ENCODE results near the gene RASL12.
"Not testable (repeated sequence)": the region's sequence is repeated elsewhere in the genome, so short reads cannot be mapped to it uniquely, and the experiment has no call there.

RASL12 gene

DNA sequence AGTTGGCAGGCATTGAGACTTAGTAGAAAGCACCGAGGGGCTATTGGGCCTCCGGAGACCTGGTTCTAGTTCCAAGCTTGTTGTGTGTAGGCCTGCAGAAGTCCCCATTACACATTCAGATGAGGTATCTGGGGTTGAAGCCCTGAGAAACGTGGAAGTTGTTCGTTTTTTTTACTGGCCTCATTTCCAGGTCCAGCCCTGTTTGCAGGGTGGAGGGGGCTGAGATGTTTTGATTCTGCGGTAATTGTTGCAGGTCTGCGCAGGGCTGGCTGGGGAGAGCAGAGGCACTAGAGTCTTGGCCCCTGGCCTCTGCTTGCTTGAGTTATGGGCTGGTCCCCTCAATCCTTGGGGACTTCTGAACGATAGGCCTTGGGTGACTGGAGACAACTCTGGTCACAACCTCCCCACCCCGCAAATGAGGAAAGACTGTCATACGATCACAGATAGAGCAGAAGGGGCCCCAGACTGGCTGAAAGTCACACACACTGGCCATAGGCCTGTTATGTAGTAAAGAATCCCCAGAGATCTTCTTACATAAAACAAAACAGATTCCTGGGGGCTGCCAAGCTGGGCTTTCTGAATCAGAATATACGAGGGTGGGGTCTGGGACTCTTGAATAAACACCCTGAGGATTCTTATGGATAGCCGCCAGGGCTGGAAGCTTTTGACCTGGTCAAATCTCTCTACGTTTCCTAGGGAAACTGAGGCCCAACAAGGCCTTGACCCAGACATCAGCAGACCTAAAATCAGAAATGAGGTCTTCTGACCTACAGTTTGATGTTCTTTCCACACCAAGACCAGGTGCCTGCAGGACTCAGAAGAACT, 24.4 kb upstream of the RASL12 start:
- no peak for DNase-seq

DNA sequence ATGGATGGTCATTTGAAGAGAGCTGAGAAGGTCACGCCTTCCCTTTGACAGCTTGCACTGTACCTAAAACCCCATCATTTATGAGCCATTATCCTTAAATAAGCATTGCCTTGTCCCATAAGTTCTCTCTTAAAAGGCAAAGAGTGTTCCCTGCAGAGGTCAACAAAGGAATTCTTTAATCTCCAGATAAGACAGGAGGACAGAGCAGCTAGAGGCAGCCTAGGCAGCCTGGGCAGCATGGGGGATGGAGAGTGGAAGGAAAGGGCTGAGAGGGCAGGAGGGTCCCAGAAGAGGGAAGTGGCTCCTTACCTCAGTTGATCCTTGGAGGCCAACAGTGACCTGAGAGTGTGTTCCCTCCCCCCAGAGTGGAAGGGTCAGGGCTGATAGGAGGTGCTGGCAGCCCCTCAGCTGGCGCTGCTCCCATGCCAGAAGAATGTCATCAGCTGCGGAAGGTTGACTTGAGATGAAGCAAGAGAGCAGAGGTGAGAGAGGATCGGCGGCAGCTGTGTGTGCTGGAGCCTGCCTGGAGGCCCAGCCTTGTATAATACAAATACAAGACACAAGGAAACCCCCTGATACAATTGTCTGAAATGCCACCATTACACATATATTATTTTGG, 21.5 kb upstream of the RASL12 start:
- DNase-seq, result no peak

DNA sequence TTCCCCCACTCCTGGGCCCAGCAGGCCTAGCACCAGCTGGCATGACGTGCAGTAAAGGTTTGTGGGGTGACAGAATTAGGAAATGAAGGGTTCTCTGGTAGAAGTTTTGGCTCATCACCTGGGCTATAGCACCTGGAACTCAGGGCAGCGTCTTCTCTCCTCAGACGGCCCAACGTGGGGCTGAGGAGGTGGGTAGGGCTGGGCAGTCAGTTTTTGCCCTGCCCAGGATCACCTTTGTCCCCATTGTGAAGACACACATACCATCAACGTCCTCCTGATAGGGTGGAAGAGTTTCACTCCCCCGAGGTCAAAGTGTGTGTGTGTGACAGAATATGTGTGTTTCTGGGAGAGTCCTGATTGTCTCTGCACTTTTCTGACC, 20.8 kb upstream of the RASL12 start:
- no peak for DNase-seq

DNA sequence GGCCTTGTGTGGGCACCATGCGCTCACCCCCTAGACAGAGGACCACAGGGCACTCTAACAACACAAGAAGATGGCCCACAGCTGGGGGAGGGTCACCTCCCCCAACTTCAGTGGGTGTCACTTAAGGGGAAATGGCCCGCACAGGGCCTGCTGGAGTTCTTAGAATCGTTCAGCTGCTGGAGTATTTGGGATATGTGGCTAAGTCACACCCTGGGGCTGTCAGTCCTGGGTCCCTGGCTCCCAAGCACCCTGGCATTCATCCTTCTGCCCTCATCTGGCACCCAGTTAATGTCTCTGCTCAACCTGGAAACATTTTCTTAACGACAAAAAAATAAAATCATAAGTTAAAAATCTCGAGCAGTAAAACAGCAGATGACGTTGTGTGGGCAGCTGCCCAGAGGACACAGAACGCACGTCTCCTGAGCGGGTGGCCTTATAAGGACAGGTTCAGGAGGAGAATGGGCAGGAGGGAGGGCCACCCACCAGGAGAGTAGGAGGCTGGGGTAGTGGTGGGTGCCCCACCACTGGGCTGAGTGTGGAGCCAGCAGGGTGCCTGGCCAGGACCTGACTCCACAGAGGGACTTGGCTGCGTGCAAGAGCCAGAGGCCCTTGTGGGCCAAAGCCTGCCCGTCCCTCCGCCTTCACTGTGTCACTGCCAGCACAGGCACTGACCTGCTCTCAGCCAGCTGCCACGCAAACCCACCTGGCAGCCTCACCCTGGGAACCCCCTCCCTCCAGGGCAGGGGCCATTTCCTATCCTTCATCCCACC, 20.3 kb upstream of the RASL12 start:
- DNase-seq, result no peak

DNA sequence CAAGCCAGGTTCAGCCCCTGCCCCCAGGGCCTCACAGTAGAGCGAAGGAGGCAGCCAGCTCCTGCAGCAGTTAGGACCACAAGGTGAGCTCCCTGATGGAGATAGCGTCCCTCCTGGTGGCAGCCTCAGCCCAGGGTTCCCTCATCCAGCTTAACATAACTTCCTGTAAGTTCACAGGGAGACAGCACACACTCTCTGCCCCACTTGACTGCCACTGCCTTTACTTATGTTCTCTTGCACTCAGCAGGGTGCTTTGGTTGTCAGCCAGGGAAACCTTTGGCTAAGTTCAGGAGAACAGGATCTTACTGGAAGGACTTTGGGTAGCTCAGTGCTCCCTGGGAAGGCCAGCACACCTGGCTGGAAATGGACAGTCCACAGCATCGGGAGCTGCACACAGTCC, 19.6 kb upstream of the RASL12 start:
- no peak for DNase-seq

DNA sequence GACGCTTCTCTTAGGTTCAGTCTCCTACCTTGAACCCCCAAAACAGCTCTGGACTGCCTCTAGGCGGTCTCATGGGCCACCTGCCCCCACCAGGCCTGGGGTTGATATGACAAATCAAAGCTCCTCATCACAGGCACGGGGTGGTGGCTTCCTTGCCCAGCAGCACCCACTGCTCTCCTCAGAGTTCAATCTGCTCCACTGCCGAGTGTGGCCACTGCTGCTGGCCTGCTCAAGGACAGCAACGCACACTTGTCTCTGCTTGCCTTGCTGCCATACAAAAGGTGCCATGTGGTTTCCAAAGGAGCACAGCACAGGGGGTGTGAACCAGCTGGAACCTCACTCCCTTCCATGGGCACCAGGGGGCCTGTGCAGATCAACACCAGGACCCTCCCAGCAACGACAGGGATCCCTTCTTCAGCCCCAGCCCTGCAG, 18.9 kb upstream of the RASL12 start:
- DNase-seq, result no peak

DNA sequence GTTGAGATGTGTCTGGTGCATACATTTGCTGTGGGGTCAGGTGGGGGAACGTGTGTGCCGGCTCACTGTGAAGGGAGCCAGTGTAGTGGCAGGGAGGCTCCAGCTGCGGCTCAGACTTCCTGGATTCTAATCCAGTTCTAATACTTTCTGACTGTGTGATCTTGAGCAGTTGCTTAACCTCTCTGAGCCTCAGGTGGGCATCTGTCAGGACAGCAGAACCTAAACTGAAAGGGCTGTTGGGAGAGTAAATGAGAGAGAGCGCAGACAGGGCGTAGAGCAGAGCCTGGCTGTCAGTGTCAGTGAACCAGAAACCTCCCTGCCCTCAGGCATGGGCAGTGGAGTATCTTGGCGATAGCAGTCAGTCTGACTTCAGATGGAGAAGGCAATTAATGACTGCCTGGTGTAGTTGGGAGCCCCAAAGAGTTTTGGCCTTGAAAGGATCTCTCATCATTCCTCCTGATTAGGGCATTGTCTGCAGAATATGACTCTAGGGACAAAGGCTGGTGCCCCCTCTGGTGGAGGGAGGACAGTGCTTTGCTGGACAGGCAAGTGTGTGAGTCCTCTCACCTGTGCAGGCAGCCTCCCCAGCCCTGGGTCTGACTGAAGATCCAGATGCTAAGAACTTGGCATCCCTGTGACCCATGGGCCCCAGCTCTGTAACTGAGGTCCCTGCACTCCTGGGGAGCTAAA, 18.3 kb upstream of the RASL12 start:
- no peak for DNase-seq

DNA sequence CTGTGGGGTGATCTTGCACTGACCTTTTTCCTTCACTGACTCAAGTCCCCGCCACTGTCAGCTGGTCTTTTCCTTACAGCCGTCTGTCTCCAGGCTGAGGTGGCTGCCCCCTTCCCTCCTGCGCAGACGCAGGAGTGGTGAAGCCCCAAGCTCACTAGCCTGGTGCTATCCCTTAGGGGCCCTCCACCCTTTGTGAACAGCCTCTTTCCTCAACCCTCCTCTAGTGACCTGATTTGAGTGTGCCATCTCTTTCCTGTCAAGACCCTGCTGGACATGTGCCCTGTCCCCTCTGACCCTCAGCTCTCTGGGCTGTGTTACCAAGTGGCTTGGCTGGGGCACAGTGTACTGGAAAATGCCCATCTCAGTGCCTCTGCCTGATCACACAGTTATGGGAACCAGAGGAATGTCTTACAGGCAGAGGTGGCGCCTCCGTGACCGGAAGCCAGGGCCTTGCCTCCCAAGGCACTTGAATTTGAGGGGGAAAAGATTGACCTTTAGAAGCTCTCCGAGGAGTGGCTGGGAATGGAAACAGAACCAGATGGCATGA, 17.5 kb upstream of the RASL12 start:
- DNase-seq, result no peak

DNA sequence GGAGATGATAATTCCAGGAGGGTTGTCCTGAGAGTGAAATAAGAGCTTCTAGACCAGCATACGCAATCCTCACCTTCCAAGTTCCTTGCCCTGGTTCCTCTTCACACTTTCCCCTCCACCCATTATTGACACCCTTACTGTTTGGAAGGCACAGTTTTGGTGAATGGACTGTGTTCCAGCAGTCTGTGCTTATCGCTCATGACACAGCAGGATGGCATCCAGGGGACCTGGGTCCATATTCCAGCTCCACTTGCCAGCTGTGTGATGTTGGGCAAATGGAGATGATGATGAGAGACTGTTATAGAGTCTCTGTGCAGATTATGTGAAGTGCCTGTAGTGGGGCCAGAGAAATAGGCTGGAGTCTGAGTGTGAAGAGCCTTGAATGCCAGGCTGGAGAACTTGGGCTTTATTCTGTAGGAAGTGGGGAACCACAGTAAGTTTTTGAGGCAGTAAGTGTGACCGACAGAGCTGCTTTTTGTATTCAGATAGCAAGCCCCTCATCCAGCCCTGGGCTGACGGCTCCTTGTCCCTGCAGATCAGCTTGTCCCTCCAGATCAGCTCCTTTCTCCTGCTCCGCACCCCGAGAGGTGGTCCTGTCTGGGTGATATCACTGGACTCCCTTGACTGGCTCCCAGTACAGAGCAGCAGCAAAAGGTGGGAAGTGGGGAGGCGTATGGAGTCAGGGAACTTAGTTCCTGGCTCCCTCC, 16.9 kb upstream of the RASL12 start:
- DNase-seq, result no peak

DNA sequence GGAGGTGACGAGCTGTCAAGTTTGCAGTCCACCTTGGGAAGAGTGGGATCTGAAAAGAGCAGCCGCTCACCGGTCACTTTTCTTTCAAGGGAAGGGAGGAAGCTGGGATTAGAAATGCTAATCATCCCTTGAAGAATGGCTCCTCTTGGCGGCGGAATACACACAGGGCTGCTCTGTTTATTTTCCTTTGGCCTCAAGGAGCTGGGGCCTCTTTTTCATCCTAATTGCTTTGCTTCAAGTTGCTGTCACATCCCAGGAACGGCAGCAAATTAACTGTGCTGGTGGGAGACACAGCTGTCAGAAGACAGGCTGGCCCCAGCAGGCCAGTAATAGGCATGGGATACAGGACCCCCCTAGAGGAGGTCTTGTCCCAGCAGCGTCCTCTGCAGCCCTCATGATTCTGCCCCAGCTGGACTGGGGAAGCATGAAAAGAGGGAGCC, 15.5 kb upstream of the RASL12 start:
- DNase-seq, result no peak

DNA sequence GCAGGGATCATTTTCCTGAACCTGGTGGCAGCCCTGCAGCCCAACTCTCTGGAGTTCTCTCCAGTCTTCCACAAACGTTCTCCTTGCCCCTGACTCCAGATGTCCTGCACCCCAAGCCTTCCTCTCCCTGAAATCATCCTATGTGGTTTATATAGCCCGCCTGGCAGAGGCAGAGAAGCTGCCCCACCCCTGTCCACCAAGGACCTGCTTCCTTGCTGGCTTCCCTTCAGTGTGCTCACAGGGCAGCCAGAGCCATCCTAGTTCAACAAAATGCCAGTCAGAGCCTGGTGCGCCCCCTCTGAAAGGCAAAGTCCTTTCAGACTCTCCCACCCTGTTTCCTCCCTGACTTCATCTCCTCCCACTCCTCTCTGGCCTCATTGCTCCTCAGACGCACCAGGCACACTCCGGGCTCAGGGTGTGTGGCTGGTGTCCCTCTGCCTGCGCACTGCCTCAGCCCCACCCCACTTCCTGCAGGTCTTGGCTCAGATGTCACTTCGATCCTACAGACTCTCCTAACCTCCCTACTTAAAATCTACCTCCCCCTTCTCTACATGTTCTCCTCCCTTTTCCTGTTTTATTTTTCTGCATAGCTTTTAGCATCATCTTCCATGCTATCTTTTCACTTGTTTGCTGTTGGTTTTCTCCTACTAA, 14.6 kb upstream of the RASL12 start:
- DNase-seq, result no peak

DNA sequence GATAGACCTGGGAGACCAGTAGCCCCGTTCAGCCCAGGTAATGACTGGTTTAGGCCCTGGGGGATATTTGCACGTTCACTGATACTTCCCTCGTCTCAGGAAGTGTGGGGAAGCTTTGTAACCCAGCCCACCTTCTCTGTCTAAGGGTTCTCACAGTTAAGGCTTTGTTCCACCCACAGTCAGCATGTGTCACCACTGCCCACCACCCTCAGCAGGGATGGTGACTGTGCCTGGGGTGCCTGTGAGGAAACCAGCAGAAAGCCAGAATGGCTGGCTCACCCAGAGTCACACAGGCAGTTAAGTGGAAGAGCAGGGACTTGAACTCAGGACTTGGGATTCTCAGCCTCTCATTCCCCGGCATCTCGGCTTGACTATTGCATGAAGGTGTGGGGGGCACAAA, 14.0 kb upstream of the RASL12 start:
- DNase-seq, result no peak

DNA sequence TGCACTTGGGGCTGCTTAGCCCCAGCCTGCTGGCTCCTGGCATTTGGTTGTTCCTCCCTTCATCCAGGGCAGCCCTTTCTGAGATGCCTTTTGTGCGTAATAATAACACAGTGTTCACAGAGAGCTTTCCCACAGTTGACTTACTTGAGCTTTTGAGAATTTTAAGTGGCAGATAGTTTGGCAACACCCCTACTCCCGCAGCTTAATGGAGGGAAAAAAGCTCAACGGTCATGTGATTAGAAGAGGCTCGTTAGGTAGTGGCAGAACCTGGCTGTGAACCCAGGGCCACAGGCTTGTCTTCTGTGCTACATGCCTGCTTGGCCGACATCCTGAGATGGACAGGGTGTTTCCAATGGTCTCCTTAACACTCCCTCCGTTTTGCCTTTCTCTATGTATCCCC, 13.5 kb upstream of the RASL12 start:
- no peak for DNase-seq

DNA sequence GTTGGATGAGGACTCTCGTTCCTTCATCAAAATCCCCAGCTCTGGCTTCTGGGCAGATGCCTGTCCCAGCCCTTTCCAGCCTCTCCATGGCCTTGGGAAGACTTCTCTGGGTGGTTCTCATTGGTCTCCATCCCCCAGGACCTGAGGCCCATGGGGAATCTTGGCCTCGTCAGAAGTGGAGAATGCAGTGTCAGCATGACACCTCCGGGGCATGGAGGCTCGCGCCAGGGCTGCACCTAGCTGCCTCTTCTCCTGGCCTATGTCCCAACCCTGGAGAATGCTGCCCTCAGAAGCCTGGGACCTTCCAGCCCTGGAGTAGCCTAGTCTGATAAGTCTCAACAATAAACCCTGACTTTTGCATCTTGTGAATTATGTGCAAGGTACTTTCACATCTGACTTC, 11.8 kb upstream of the RASL12 start:
- no peak for DNase-seq

DNA sequence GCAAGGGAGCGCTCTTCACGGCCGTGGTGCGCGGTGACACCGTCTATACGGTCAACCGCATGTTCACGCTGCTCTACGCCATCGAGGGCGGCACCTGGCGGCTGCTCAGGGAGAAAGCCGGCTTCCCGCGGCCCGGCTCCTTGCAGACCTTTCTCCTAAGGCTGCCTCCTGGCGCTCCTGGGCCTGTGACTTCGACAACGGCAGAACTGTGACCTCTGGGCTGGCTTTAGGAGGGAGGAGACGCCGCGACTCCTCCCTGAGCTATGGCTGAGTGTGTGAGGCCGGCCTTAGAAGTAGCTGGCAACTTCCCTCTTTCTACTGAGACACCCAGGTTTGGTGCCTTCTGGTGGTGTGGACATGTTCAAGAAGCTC, 10.2 kb upstream of the RASL12 start:
- DNase-seq, result peak; percentile 53

DNA sequence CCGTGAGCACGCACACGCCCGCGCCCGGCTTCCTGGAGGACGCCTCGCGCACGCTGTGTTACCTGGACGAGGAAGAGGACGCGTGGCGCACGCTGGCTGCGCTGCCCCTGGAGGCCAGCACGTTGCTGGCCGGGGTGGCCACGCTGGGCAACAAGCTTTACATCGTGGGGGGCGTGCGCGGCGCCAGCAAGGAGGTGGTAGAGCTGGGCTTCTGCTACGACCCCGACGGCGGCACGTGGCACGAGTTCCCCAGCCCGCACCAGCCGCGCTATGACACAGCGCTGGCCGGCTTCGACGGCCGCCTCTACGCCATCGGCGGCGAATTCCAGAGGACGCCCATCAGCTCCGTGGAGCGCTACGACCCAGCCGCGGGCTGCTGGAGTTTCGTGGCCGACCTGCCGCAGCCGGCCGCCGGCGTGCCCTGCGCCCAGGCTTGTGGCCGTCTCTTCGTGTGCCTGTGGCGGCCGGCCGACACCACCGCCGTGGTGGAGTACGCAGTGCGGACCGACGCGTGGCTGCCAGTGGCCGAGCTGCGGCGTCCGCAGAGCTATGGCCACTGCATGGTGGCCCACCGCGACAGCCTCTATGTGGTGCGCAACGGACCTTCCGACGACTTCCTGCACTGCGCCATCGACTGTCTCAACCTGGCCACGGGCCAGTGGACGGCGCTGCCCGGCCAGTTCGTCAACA, 9.6 kb upstream of the RASL12 start:
- DNase-seq, result no peak

DNA sequence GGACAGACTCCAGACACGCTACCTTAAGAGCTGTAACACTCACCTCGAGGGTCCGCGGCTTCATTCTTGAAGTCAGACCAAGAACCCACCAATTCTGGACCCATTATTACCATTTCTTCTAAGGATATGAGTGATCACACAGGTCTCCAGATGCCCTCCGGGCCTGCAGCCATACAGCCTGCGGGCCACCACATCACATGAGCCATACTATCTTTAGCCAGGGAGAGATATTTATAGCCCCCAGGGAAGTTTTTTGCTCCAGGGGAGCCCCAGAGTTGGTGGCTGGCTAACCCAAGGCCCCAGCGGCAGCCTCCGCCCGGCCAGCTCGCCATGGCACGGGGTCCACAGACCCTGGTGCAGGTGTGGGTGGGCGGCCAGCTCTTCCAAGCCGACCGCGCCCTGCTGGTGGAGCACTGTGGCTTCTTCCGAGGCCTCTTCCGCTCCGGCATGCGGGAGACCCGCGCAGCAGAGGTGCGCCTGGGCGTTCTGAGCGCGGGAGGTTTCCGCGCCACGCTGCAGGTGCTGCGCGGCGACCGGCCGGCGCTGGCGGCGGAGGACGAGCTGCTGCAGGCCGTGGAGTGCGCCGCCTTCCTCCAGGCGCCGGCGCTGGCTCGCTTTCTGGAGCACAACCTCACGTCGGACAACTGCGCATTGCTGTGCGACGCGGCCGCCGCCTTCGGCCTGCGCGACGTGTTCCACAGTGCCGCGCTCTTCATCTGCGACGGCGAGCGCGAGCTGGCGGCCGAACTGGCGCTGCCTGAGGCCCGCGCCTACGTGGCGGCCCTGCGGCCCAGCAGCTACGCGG, 8.9 kb upstream of the RASL12 start, which contains the start of gene KBTBD13:
TSS of gene KBTBD13 (plus strand) at position 261 of the 805 bp plus-strand sequence. CDS start at position 331, 70 bp downstream.
- no peak for DNase-seq

DNA sequence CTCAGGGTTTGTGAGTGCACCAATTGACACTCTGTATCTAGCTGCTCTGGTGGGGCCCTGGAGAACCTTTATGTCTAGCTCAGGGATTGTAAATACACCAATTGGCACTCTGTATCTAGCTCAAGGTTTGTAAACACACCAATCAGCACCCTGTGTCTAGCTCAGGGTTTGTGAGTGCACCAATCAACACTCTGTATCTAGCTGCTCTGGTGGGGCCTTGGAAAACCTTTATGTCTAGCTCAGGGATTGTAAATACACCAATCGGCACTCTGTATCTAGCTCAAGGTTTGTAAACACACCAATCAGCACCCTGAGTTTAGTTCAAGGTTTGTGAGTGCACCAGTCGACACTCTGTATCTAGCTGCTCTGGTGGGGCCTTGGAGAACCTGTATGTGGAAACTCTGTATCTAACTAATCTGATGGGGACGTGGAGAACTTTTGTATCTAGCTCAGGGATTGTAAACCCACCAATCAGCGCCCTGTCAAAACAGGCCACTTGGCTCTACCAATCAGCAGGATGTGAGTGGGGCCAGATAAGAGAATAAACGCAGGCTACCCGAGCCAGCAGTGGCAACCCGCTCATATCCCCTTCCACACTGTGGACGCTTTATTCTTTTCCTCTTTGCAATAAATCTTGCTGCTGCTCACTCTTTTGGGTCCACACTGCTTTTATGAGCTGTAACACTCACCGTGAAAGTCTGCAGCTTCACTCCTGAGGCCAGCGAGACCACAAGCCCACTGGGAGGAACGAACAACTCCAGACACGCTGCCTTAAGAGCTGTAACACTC, 8.0 kb upstream of the RASL12 start:
- DNase-seq, result not testable (repeated sequence)

DNA sequence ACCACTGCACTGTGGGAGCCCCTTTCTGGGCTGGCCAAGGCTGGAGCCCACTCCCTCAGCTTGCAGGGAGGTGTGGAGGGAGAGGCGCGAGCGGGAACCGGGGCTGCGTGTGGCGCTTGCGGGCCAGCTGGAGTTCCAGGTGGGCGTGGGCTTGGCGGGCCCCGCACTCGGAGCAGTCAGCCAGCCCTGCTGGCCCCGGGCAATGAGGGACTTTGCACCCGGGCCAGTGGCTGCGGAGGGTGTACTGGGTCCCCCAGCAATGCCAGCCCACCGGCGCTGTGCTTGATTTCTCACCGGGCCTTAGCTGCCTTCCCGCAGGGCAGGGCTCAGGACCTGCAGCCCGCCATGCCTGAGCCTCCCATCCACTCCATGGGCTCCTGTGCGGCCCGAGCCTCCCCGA, 7.2 kb upstream of the RASL12 start:
- DNase-seq, result not testable (repeated sequence)

Measured in fibroblast of skin of scalp (primary cell).